ENCODE results near the gene PKIG.

PKIG gene

DNA sequence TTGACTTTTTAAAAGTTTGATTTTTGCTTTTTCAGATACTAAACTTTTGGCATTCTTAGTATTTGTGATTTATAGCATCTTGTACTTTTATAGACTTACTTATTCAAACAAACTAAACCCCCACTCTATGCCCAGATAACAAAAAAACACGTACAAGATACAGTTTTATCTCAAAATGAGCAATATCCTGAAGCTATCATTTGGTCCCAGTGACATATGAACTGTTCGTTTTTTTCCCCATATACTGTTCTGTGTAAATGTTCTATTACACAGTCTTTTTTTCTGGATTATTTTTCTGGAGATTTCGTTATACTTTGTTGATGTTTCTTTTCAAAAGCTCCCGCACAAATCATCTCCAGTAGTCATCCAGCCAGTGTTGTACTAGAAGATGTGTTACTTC, 33.3 kb upstream of the PKIG start:
- H3K27ac ChIP-seq (replicated peaks) = no peak overlapping the region
- H3K27me3 ChIP-seq (ENCODE audit: insufficient read depth, poor library complexity, severe bottlenecking) = no peaks in the 10 kb centered on the region
- H3K4me3 ChIP-seq (replicated peaks; ENCODE audit: insufficient read depth, low read length) = no peak overlapping the region
- TF ChIP-seq GABPA (IDR thresholded peaks at IDR 0.05; ENCODE audit: low read depth) (no peak), POLR2AphosphoS5 (IDR thresholded peaks at IDR 0.05; ENCODE audit: low read depth) (no peak), SPI1 (IDR thresholded peaks at IDR 0.05; ENCODE audit: borderline replicate concordance, low read depth) (no peak)
- TF ChIP-seq, protein P1, sequence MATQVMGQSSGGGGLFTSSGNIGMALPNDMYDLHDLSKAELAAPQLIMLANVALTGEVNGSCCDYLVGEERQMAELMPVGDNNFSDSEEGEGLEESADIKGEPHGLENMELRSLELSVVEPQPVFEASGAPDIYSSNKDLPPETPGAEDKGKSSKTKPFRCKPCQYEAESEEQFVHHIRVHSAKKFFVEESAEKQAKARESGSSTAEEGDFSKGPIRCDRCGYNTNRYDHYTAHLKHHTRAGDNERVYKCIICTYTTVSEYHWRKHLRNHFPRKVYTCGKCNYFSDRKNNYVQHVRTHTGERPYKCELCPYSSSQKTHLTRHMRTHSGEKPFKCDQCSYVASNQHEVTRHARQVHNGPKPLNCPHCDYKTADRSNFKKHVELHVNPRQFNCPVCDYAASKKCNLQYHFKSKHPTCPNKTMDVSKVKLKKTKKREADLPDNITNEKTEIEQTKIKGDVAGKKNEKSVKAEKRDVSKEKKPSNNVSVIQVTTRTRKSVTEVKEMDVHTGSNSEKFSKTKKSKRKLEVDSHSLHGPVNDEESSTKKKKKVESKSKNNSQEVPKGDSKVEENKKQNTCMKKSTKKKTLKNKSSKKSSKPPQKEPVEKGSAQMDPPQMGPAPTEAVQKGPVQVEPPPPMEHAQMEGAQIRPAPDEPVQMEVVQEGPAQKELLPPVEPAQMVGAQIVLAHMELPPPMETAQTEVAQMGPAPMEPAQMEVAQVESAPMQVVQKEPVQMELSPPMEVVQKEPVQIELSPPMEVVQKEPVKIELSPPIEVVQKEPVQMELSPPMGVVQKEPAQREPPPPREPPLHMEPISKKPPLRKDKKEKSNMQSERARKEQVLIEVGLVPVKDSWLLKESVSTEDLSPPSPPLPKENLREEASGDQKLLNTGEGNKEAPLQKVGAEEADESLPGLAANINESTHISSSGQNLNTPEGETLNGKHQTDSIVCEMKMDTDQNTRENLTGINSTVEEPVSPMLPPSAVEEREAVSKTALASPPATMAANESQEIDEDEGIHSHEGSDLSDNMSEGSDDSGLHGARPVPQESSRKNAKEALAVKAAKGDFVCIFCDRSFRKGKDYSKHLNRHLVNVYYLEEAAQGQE (IDR thresholded peaks at IDR 0.05; ENCODE audit: insufficient replicate concordance, low read depth) = no peak
- TF ChIP-seq, protein P2, sequence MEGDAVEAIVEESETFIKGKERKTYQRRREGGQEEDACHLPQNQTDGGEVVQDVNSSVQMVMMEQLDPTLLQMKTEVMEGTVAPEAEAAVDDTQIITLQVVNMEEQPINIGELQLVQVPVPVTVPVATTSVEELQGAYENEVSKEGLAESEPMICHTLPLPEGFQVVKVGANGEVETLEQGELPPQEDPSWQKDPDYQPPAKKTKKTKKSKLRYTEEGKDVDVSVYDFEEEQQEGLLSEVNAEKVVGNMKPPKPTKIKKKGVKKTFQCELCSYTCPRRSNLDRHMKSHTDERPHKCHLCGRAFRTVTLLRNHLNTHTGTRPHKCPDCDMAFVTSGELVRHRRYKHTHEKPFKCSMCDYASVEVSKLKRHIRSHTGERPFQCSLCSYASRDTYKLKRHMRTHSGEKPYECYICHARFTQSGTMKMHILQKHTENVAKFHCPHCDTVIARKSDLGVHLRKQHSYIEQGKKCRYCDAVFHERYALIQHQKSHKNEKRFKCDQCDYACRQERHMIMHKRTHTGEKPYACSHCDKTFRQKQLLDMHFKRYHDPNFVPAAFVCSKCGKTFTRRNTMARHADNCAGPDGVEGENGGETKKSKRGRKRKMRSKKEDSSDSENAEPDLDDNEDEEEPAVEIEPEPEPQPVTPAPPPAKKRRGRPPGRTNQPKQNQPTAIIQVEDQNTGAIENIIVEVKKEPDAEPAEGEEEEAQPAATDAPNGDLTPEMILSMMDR (IDR thresholded peaks at IDR 0.05; ENCODE audit: insufficient read depth, low read length) = no peak
- no peak for DNase-seq (ENCODE audit: low read depth in 1 of 2, low spot score in 1 of 2)

DNA sequence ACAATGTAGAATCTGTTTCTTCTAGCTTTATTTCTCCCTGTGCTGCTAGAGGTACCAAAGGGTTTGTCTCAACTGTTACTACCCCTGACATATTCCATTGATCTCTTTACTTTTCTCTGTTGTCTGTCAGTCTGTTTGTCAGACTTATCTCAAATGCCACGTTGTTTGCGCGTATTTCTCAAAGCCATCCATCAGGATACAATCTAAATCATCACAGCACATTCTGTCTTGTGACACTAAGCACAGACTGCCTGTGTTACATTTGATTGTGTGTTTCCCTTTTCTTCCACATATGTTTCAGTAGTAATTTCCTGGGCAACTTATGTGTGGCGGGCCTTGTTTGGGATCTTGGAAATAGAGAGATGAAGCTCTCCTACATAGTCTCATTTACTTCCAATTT, 30.3 kb upstream of the PKIG start:
- no peak for DNase-seq (ENCODE audit: low read depth in 1 of 2, low spot score in 1 of 2)
- no peak overlapping the region for H3K4me3 ChIP-seq (replicated peaks; ENCODE audit: insufficient read depth, low read length)
- no peak overlapping the region for H3K27ac ChIP-seq (replicated peaks)
- no peaks in the 10 kb centered on the region for H3K27me3 ChIP-seq (ENCODE audit: insufficient read depth, poor library complexity, severe bottlenecking)
- TF ChIP-seq, protein P1 (IDR thresholded peaks at IDR 0.05; ENCODE audit: insufficient replicate concordance, low read depth) = no peak
- TF ChIP-seq POLR2AphosphoS5 (IDR thresholded peaks at IDR 0.05; ENCODE audit: low read depth) (no peak), GABPA (IDR thresholded peaks at IDR 0.05; ENCODE audit: low read depth) (no peak), SPI1 (IDR thresholded peaks at IDR 0.05; ENCODE audit: borderline replicate concordance, low read depth) (no peak)
- TF ChIP-seq, protein P2 (IDR thresholded peaks at IDR 0.05; ENCODE audit: insufficient read depth, low read length) = no peak

DNA sequence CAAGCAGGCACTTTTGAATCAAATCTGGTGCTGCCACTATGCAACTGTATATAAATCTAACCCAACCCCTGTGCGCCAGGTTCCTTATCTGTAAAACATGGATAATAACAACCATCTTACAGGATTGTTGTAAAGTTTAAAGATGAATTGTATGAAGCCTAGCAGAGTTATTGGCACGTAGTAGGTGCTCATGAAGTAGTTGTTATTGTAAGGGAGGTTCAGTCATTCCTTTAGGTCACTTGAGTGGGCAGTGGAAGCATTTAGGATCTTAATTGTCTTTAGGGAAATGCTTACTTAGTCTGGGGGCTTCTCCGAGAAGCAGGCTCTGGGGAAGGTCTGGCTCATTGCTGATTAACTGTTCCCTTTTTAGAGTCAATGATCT, 29.8 kb upstream of the PKIG start:
- no peak for DNase-seq (ENCODE audit: low read depth in 1 of 2, low spot score in 1 of 2)
- Histone ChIP-seq H3K27me3 (ENCODE audit: insufficient read depth, poor library complexity, severe bottlenecking) (no peaks in the 10 kb centered on the region), H3K4me3 (replicated peaks; ENCODE audit: insufficient read depth, low read length) (no peak overlapping the region), H3K27ac (replicated peaks) (no peak overlapping the region)
- TF ChIP-seq POLR2AphosphoS5 (IDR thresholded peaks at IDR 0.05; ENCODE audit: low read depth) = no peak
- no peak for TF ChIP-seq SPI1 (IDR thresholded peaks at IDR 0.05; ENCODE audit: borderline replicate concordance, low read depth)
- TF ChIP-seq, protein P1 (IDR thresholded peaks at IDR 0.05; ENCODE audit: insufficient replicate concordance, low read depth) = no peak
- TF ChIP-seq GABPA (IDR thresholded peaks at IDR 0.05; ENCODE audit: low read depth) = no peak
- TF ChIP-seq, protein P2 (IDR thresholded peaks at IDR 0.05; ENCODE audit: insufficient read depth, low read length) = no peak

All from HL-60 (cell line).